NCI-H2196 treated with DMSO at 0.1 percent for 48 hours (cell line): Measurements from ENCODE around the gene CAMK2B.
"Not testable (repeated sequence)": the region's sequence is repeated elsewhere in the genome, so short reads cannot be mapped to it uniquely, and the experiment has no call there.

ENCODE experiments used
- DNase-seq: peaks from one replicate; lab custom pipeline; 2025; ENCODE audit not compliant: unreplicated experiment; lab: John Stamatoyannopoulos, UW

CAMK2B gene

DNA sequence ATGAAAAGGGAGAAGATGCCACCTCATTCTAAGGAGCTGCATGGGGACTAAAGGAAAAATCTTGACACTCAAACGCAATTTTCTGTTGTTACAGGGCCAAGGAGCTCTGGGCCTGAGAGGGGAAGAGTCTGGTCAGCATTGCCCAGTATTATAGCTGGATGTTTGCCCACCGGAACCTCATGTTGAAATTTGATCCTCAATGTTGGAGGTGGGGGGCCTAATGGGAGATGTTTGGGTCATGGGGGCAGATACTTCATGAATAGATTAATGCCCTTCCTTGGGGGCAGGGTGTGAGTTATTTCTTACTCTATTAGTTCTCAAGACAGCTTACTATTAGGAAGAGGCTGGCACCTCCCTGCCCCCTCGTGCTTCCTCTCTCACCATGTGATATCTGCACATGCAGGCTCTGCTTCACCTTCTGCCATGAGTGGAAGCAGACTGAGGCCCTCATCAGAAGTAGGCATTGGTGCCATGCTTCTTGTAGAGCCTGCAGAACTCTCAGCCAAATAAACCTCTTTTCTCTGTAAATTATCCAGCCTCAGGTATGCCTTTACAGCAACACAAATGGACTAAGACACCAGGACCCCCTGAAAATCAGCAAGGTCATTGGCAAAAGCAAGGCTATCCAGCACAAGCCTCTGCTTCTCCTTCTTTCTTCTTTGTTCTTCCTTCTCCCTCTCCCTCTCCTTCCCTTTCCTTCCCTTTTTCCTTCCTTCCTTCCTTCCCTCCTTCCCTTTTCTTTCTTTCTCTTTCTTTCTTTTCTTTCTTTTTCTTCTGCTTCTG lies 151.3 kb downstream of the CAMK2B start:
- DNase-seq = no peak

DNA sequence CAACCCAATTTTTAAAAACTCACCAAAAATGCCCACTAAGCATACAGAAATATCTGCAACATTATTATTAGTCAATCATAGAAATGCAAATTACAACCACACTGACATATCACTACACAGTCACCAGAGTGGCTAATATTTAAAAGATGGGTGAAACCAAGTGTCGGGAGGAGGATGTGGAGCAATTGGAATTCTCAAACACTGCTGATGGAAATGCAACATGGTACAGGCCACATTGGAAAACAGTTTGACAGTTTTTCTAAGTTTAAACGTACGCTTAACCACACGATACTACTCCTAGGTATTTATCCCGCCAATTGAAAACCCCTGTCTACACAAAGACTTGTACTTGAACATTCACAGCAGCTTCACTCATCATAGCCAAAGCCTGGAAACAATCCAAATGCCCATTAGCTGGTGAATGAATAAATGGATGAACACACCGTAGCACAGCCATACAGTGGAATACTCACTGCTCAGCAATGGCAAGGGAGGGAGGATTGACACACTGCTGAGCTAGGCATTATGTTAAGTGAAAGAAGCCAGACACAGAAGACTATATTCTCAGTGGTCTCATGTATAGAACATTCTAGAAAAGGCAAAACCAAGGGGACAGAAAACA lies 152.5 kb downstream of the CAMK2B start:
- DNase-seq = no peak

DNA sequence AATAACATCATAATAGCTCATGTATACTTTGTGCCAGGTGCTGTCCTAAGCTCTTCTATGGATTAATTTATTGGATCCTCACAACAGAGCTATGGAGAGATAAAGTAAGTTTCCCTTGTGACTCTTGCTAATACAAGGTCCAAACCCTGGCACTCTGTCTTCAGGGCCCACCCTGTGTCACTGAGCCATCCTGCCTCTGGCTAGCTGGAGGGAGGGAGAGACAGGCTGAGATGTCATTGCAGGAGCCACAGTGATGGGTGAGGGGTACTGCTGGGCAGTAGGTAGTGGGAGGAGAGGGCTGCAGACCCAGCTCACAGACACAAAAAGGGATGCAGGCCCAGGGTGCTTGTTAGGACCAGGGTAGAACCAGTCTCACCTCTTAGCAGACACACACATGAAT lies 153.0 kb downstream of the CAMK2B start:
- DNase-seq = no peak

DNA sequence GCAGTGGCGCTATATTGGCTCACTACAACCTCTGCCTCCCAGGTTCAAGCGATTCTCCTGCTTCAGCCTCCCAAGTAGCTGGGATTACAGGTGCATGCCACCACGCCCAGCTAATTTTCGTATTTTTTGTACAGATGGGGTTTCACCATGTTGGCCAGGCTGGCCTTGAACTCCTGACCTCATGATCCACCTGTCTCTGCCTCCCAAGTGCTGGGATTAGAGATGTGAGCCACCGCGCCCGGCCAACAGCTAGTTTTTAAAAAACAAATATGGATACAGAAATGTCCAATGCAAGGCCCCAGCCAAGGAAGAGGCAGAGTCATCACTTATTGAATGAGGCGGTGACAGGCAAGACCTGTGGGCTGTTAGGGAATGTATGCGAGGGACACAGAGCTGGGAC lies 153.5 kb downstream of the CAMK2B start:
- DNase-seq = not testable (repeated sequence)

DNA sequence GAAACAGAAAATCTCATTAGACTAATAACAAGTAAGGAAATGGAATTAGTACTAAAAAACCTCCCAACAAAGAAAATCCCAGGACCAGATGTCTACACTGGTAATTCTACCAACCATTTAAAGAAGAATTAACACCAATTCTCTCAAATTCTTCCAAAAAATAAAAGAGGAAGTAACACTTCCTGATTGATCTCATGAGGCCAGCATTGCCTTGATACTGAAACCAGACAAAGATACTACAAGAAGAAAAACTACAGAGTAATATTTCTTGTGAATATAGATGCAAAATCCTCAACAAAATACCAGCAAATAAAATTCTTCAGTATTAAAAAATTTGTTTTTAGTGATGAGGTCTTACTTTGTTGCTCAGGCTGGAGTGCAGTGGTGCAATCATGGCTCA lies 157.5 kb downstream of the CAMK2B start:
- DNase-seq = no peak
